GM20431 (cell line): ENCODE data around the gene SNTG2.
"Not testable (repeated sequence)": the region's sequence is repeated elsewhere in the genome, so short reads cannot be mapped to it uniquely, and the experiment has no call there.

Experiments
- in situ Hi-C: fragments of 300-500 bp; cut with MseI, MboI; formaldehyde crosslinking; loops from one replicate; pipeline ENCODE4 v1.15.0; 2020; ENCODE audit warnings: low sequenced_read_pairs; ENCODE audit not compliant: unreplicated experiment

SNTG2 gene

GRCh38 chr2:1222056-1222455 is 271.4 kb downstream of the SNTG2 start:
- in situ Hi-C loops: no loop called here

GRCh38 chr2:1223791-1224190 is 273.1 kb downstream of the SNTG2 start:
- in situ Hi-C loops: no loop called here

GRCh38 chr2:1224901-1225300 is 274.3 kb downstream of the SNTG2 start:
- in situ Hi-C loops: no loop called here

- in situ Hi-C loops: no loop called here
Measured at GRCh38 chr2:1226766-1227165, 276.1 kb downstream of the SNTG2 start.

- in situ Hi-C loops: no loop called here
Measured at GRCh38 chr2:1227274-1227900, 276.7 kb downstream of the SNTG2 start.

GRCh38 chr2:1229596-1229995 is 278.9 kb downstream of the SNTG2 start:
- in situ Hi-C loops: not testable (repeated sequence)

- in situ Hi-C loops: no loop called here
Measured at GRCh38 chr2:1230155-1230893, 279.7 kb downstream of the SNTG2 start.

- in situ Hi-C loops: no loop called here
Measured at GRCh38 chr2:1231466-1232063, 280.9 kb downstream of the SNTG2 start.

- in situ Hi-C loops: no loop called here
Measured at GRCh38 chr2:1233281-1233680, 282.6 kb downstream of the SNTG2 start.

- in situ Hi-C loops: no loop called here
Measured at GRCh38 chr2:1234731-1235308, 284.2 kb downstream of the SNTG2 start.

GRCh38 chr2:1235806-1236205 is 285.2 kb downstream of the SNTG2 start:
- in situ Hi-C loops: no loop called here

- in situ Hi-C loops: no loop called here
Measured at GRCh38 chr2:1236606-1237005, 286.0 kb downstream of the SNTG2 start.

- in situ Hi-C loops: no loop called here
Measured at GRCh38 chr2:1237783-1238182, 287.1 kb downstream of the SNTG2 start.

GRCh38 chr2:1238598-1239138 is 288.0 kb downstream of the SNTG2 start:
- in situ Hi-C loops: no loop called here

GRCh38 chr2:1245193-1245592 is 294.5 kb downstream of the SNTG2 start:
- in situ Hi-C loops: no loop called here

GRCh38 chr2:1246239-1246638 is 295.6 kb downstream of the SNTG2 start:
- in situ Hi-C loops: no loop called here

- in situ Hi-C loops: no loop called here
Measured at GRCh38 chr2:1246991-1247390, 296.3 kb downstream of the SNTG2 start.

GRCh38 chr2:1248187-1248586 is 297.5 kb downstream of the SNTG2 start:
- in situ Hi-C loops: no loop called here

- in situ Hi-C loops: no loop called here
Measured at GRCh38 chr2:1249897-1250687, 299.4 kb downstream of the SNTG2 start.

- in situ Hi-C loops: no loop called here
Measured at GRCh38 chr2:1251520-1251919, 300.9 kb downstream of the SNTG2 start.
